ENCODE results near the gene STXBP6. TPM values are rescaled to one million over a fixed set of nuclear protein-coding genes. Genes with fewer than 3 reads are reported as not detected.

STXBP6 gene
- total and polyA plus RNA-seq, 12 donors: 0.06 to 3.7 (median 0.68) TPM

DNA sequence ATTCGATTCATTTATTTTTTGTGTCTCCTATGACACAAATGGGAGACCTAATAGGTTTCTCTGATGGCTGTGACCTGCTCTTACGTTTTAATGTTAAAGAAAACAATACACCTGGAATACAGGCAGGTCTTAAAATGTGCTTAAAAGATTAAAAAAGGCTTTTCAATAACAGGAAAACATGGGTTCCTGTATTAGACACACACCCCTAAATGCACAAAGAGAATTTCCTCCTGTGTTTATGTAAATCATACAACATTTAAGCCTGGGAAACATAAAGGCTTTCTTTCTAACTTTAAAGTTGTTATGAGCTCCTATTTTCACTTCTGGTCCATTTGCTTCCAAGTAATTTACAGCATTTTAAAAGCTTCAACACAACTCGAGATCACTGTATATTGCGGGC, 191.3 kb downstream of the STXBP6 start:
- no peaks in the 10 kb centered on the region for H3K9me3 ChIP-seq (replicated peaks in 1 of 3)
- 73 to 86% (median 76%) methylated on average over 4 of the region's 4 CpGs for WGBS, 4 donors
- H3K27ac ChIP-seq: no peak overlapping the region
- no peaks in the 10 kb centered on the region for H3K27me3 ChIP-seq
- TF ChIP-seq, protein P1, sequence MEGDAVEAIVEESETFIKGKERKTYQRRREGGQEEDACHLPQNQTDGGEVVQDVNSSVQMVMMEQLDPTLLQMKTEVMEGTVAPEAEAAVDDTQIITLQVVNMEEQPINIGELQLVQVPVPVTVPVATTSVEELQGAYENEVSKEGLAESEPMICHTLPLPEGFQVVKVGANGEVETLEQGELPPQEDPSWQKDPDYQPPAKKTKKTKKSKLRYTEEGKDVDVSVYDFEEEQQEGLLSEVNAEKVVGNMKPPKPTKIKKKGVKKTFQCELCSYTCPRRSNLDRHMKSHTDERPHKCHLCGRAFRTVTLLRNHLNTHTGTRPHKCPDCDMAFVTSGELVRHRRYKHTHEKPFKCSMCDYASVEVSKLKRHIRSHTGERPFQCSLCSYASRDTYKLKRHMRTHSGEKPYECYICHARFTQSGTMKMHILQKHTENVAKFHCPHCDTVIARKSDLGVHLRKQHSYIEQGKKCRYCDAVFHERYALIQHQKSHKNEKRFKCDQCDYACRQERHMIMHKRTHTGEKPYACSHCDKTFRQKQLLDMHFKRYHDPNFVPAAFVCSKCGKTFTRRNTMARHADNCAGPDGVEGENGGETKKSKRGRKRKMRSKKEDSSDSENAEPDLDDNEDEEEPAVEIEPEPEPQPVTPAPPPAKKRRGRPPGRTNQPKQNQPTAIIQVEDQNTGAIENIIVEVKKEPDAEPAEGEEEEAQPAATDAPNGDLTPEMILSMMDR (IDR thresholded peaks at IDR 0.05): no peak
- TF ChIP-seq POLR2A (IDR thresholded peaks at IDR 0.05): no peak
- H3K36me3 ChIP-seq (replicated peaks in 1 of 2): no peaks in the 10 kb centered on the region
- H3K4me3 ChIP-seq: no peak overlapping the region
- H3K4me1 ChIP-seq (replicated peaks in 1 of 2): no peaks in the 10 kb centered on the region
- intact Hi-C loops (cut with DNase I): no loop called here
- DNase-seq: no peak

DNA sequence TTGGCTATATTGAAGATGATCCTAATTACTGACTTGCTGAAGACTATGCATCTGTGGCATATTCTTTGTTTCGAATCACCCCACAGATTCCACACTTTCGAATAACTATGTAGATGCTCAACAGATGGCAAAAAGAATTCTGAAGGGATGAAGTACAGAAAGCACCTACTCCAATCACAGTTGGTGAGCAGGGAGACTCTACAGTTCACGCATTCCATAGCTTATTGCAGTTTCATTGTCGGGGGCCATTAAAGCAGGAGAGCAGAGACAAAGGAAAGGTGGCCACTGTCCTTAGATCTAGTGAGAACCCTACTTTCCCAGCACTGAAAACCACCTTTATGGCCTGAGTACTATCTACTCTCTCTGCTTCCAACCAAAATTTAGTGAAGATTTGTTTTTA, 191.9 kb downstream of the STXBP6 start:
- H3K9me3 ChIP-seq (replicated peaks in 1 of 3): no peaks in the 10 kb centered on the region
- H3K27ac ChIP-seq: no peak overlapping the region
- TF ChIP-seq, protein P1 (IDR thresholded peaks at IDR 0.05): no peak
- TF ChIP-seq POLR2A (IDR thresholded peaks at IDR 0.05): no peak
- DNase-seq: no peak
- intact Hi-C loops (cut with DNase I): no loop called here
- no peak overlapping the region for H3K4me3 ChIP-seq
- no peaks in the 10 kb centered on the region for H3K36me3 ChIP-seq (replicated peaks in 1 of 2)
- H3K27me3 ChIP-seq: no peaks in the 10 kb centered on the region
- H3K4me1 ChIP-seq (replicated peaks in 1 of 2): no peaks in the 10 kb centered on the region
- 86 to 95% (median 92%) methylated on average over 4 of the region's 4 CpGs for WGBS, 4 donors

DNA sequence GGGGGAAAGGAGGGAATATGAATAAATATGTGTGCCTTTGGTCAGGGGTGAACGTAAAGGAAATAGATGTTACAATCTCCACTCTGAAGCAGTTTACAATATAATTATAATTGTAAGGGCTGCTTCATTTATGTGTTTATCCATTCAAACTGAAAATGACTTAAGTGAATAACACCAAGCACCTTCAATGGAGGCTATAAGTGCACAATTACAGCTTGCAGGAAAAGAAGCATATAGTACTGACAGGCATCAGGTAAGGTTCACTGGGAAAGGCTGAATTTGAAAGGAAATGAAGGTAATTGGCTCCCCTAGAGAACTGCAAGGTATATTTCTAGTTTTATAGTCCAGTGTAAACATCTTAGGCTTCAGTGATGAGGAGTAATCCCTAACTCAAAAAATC, 192.7 kb downstream of the STXBP6 start:
- H3K27ac ChIP-seq: no peak overlapping the region
- intact Hi-C loops (cut with DNase I): no loop called here
- DNase-seq: no peak
- no peaks in the 10 kb centered on the region for H3K4me1 ChIP-seq (replicated peaks in 1 of 2)
- H3K4me3 ChIP-seq: no peak overlapping the region
- no peaks in the 10 kb centered on the region for H3K36me3 ChIP-seq (replicated peaks in 1 of 2)
- no peak for TF ChIP-seq POLR2A (IDR thresholded peaks at IDR 0.05)
- TF ChIP-seq, protein P1 (IDR thresholded peaks at IDR 0.05): no peak
- H3K27me3 ChIP-seq: no peaks in the 10 kb centered on the region
- H3K9me3 ChIP-seq (replicated peaks in 1 of 3): no peaks in the 10 kb centered on the region
- 79 to 94% (median 87%) methylated on average over 1 of the region's 1 CpG for WGBS, 4 donors

DNA sequence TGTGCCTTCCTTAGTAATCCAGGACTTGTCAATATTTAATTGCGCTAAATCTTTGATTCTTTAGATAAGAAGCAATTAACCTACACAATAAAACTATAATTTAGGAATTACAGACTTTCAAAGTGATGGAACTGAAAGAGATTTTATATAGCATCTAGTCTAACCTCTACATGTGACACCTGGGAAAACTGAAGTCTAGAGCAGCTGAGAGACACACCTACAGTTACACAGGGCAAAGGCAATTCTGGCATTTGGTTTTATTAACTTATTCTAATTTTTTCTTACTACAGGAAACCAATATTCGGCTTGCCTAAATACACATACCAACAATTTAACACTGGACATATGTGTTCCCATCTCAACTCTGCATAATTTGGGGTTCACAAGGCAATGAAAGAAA, 196.5 kb downstream of the STXBP6 start:
- TF ChIP-seq POLR2A (IDR thresholded peaks at IDR 0.05): no peak
- TF ChIP-seq, protein P1 (IDR thresholded peaks at IDR 0.05): no peak
- Histone ChIP-seq H3K4me1 (replicated peaks in 1 of 2) (no peaks in the 10 kb centered on the region), H3K27me3 (no peaks in the 10 kb centered on the region), H3K4me3 (no peak overlapping the region), H3K27ac (no peak overlapping the region), H3K36me3 (replicated peaks in 1 of 2) (no peaks in the 10 kb centered on the region), H3K9me3 (replicated peaks in 1 of 3) (no peaks in the 10 kb centered on the region)
- no peak for DNase-seq
- intact Hi-C loops (cut with DNase I): no loop called here
- WGBS, 4 donors: 80 to 92% (median 90%) methylated on average over 2 of the region's 2 CpGs
